Measurements from ENCODE around the gene LDLRAD4.
"Not testable (repeated sequence)": the region's sequence is repeated elsewhere in the genome, so short reads cannot be mapped to it uniquely, and the experiment has no call there.

The LDLRAD4 gene

DNA sequence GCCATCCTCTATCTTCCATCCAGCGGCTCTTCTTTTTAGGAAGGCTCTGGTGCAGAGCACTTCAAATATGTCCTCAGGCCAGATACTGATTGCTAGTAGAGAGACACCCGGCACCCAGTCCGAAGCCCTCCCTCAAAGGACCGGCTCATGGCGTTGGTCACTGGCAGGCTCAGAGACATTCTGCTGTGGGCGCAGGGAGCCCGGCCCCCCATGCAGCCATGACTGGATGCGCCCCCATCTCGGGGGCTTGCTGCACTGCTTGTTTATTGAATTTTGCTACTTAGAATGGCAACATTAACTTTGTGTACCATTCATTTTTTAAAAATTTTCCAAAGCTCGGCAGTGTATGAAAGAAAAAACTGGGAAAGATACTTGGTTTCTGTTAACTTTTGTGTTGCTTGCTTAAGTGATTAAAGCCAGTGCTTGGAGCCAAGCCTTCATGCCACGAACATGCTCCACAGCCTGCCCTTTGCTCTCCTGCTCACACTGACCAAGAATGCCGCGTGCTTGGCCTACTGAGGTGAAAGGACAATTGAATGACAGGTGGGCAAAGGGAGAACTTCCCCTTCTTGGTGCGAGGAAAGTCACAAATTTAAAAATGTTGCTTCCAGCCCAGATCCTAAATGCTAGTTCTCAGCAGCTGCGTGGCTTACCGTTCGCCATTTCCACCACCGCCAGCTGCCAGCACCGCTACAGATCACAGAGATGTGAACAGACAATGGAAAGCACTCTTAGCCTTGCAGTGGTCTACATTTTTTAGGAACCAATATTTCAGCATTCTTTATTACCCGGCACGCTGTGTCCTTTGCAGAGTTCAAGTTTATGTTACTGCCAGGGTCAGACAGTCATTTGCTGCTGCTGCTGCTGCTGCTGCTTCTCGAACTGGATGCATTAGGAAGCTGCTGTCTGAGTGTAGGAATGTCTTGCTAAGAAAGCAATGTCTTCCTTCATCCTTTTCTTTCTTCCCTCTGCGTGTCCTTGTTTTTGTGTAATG lies 431.1 kb downstream of the LDLRAD4 start:
- no peak for DNase-seq

GRCh38 chr18:13653746-13654433 lies 435.3 kb downstream of the LDLRAD4 start:
- peak in 10 of 51 donors; percentile 22 to 40 (median 25) for DNase-seq

DNA sequence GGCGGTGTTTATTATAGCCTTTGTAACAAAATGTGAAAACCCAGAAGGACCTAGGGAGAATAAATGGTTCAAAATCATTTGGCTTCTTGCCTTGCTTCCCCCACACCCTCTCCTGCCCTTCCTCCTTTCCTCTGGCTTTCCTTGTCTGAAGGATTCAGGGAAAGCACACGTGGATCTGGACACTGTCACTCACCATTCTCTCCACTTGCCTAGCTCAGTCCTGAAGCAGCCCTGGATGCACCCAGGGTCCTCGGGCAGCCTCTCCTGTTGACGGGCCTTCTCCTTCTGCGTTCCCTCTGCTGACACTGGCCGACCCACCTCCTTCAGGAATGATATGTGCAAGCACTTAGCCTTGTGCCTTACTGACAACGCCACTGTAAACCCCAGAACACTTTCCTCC lies 439.4 kb downstream of the LDLRAD4 start:
- no peak for DNase-seq

GRCh38 chr18:13658436-13659204 lies 440.1 kb downstream of the LDLRAD4 start:
- DNase-seq: no peak

- no peak for DNase-seq
Observed at GRCh38 chr18:13660510-13660909, 441.9 kb downstream of the LDLRAD4 start.

GRCh38 chr18:13661051-13661778 lies 442.7 kb downstream of the LDLRAD4 start:
- DNase-seq: no peak

DNA sequence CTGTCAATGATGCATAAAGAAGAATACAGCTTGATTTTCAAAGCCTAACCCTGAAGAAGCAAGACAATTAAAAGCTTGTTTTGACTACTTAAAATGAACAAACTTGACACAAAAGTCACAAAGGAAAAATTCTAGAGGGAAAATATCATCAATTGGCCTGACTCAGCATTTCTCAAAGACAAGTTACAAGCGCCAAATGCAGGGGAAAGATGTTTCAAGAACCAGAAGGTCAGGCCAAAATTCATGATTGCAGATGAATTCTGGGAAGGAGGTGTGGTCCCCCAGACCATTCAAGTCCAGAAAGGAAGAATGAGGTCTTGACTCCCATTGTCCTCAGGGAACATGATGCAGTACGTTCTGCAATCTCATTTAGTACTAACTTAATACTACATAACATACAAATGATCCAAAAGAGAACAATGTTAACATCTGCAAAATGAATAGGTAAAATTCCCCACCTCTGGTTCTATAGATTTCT lies 443.3 kb downstream of the LDLRAD4 start:
- DNase-seq: no peak

- no peak for DNase-seq
Observed at GRCh38 chr18:13672657-13673056, 454.1 kb downstream of the LDLRAD4 start.

GRCh38 chr18:13676471-13676870 lies 457.9 kb downstream of the LDLRAD4 start:
- DNase-seq: no peak

GRCh38 chr18:13677350-13677749 lies 458.8 kb downstream of the LDLRAD4 start:
- DNase-seq: not testable (repeated sequence)

GRCh38 chr18:13680612-13681011 lies 462.1 kb downstream of the LDLRAD4 start:
- peak in 12 of 51 donors; percentile 8 to 44 (median 18) for DNase-seq

DNA sequence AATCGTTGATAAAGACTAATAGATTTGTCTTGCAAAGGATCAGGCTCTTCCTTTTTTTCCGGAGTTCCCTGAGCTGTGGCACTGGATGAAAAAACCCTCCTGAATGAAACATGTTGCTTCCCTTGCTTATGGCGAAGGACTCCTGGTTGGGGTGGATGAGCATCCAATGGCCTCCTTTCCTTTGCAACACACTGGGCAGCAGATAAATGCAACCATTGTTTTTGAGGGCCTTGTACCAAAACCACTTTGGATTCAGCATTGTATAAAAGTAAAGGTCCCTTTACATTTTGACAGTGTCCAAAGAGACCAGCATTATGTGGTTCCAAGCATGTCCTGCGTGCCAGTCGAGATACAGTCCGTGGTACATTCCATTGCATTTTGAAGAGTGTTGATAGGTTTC lies 463.1 kb downstream of the LDLRAD4 start:
- peak in 1 of 51 donors; percentile 5 for DNase-seq

DNA sequence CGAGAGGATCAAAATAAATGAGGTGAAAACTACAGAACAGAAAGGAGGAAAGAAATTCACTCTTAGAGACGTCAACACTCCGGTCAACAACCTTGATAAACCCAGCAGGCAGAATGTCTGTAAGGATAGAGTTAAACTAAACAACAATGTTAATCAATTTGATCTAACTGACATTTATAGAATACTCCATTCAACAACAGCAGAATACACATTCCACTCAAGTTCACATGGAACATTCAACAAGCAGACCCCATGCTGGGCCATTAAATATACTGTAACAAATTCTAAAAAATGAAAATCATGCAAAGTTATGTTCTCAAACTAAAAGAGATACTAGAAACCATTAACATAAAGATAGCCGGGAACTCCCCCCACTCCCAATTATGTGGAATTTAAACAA lies 466.0 kb downstream of the LDLRAD4 start:
- no peak for DNase-seq

- DNase-seq: peak in 1 of 51 donors; percentile 35
Observed at GRCh38 chr18:13688191-13689136, 469.9 kb downstream of the LDLRAD4 start.

DNA sequence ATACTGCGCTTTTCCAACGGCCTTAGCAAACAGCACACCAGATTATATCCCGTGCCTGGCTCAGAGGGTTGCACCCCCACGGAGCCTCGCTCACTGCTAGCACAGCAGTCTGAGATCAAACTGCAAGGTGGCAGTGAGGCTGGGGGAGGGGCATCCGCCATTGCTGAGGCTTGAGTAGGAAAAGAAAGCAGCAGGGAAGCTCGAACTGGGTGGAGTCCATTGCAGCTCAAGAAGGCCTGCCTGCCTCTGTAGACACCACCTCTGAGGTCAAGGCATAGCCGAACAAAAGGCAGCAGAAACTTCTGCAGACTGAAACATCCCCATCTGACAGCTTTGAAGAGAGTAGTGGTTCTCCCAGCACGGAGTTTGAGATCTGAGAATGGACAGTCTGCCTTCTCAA lies 471.5 kb downstream of the LDLRAD4 start:
- DNase-seq: not testable (repeated sequence)

DNA sequence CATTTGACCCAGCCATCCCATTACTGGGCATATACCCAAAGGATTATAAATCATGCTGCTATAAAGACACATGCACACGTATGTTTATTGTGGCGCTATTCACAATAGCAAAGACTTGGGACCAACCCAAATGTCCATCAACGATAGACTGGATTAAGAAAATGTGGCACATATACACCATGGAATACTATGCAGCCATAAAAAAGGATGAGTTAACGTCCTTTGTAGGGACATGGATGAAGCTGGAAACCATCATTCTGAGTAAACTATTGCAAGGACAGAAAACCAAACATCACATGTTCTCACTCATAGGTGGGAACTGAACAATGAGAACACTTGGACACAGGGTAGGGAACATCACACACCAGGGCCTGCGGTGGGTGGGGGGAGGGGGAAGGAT lies 476.8 kb downstream of the LDLRAD4 start:
- not testable (repeated sequence) for DNase-seq

- no peak for DNase-seq
Observed at GRCh38 chr18:13696961-13697360, 478.4 kb downstream of the LDLRAD4 start.

DNA sequence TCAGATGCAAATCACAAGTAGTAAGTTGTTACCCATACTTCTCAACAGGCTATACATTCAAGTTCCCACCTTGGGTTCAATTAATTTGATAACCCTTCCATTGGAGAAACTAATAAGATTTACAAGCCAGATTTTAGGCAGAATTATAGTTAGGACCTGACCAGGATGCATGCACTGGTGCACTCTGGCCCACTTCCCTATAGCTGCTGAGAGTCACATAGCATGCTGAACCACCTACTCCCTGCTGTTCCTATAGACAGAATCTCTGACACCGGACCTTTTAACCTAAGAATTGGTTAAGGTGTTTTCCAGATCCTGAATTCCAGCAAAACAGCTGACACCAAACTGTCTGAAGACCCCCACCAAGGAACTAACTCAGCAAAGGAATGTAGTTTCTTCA lies 481.6 kb downstream of the LDLRAD4 start:
- DNase-seq: no peak

Measured in hypothalamus (tissue), 51 donors.